Endothelial cell of umbilical vein (primary cell): ENCODE measurements around the gene AGRN. TPM values are rescaled to one million over a fixed set of nuclear protein-coding genes. Genes with fewer than 3 reads are reported as not detected.

ENCODE experiments used
- BruUV-seq: library from RNA; stranded (reverse); fragments of 400-500 nt; replicated peaks from 2 replicates; lab custom pipeline; 2021; lab: Mats Ljungman, UMichigan
- CTCF ChIA-PET: fragments of 300-600, 350-600 bp; sonication (Branson Sonifier 250); formaldehyde crosslinking; loops from one replicate; lab custom pipeline; 2021; ENCODE audit warnings: antibody characterized with exemption, inconsistent platforms; lab: Charles Lee
- POLR2A ChIA-PET: fragments of 300-600, 350-600 bp; sonication (Branson Sonifier 250); formaldehyde crosslinking; loops from one replicate; lab custom pipeline; 2021; ENCODE audit warnings: antibody characterized with exemption, inconsistent platforms; lab: Charles Lee
- DNase-seq: peaks from one replicate; pipeline ENCODE4 v3.0.0-alpha.2; 2011; ENCODE audit warnings: low read depth, low spot score
- FAIRE-seq: peaks from 2 replicates; lab custom pipeline; 2011; peaks lifted over from hg19 to GRCh38; lab: Jason Lieb, UNC
- H2AFZ ChIP-seq: 2 replicates; pipeline ENCODE4 v1.6.0; 2012; ENCODE audit warnings: low read depth, low read length, control low read depth, inconsistent platforms
- H3K27ac ChIP-seq: 2 replicates; pipeline ENCODE4 v1.5.1; 2011; ENCODE audit warnings: low read depth, mild to moderate bottlenecking, control low read depth, low read length, moderate library complexity; ENCODE audit not compliant: insufficient read depth
- H3K27me3 ChIP-seq, 2 experiments: 2 replicates each; pipeline versions ENCODE4 v1.6.0 to v1.6.1; 2011; ENCODE audit warnings: low read length in 2 of 2, mixed read lengths in 1 of 2; ENCODE audit not compliant: control insufficient read depth in 2 of 2, insufficient read depth in 2 of 2
- H3K36me3 ChIP-seq, 2 experiments: 2 replicates in 1 of 2; 3 replicates in 1 of 2; pipeline ENCODE4 v1.5.1; 2011; ENCODE audit warnings: low read length in 2 of 2, mild to moderate bottlenecking in 1 of 2, moderate library complexity in 1 of 2; ENCODE audit not compliant: control insufficient read depth in 2 of 2, insufficient read depth in 2 of 2; ENCODE audit errors: extremely low read depth in 1 of 2
- H3K4me1 ChIP-seq: 3 replicates; pipeline ENCODE4 v1.5.1; 2011; ENCODE audit warnings: mild to moderate bottlenecking, low read length; ENCODE audit not compliant: control insufficient read depth, insufficient read depth; ENCODE audit errors: extremely low read depth
- H3K4me2 ChIP-seq: 2 replicates; pipeline ENCODE4 v1.6.1; 2011; ENCODE audit warnings: low read length, control low read depth, mixed read lengths; ENCODE audit not compliant: insufficient read depth
- H3K4me3 ChIP-seq, 3 experiments: fragments of 200-600 bp in 1 of 3; sonication (generic), shearing (Covaris generic) in 1 of 3; replicated peaks in 1 of 3; 2 replicates each; pipeline ENCODE4 v1.5.1; 2011 to 2016; ENCODE audit warnings: control low read depth in 3 of 3, low read length in 3 of 3, mild to moderate bottlenecking in 2 of 3, inconsistent platforms in 1 of 3, low read depth in 1 of 3, moderate library complexity in 1 of 3; ENCODE audit not compliant: insufficient read depth in 1 of 3
- H3K79me2 ChIP-seq: 2 replicates; pipeline ENCODE4 v1.6.0; 2012; ENCODE audit warnings: low read length, inconsistent platforms; ENCODE audit not compliant: control insufficient read depth, insufficient read depth
- H3K9ac ChIP-seq: replicated peaks from 2 replicates; pipeline ENCODE3; 2011; ENCODE audit warnings: low read length, control low read depth; ENCODE audit not compliant: insufficient read depth; ENCODE audit errors: extremely low read depth
- H3K9me1 ChIP-seq: replicated peaks from 3 replicates; pipeline ENCODE4 v1.6.0; 2011; ENCODE audit warnings: mild to moderate bottlenecking, low read length; ENCODE audit not compliant: control insufficient read depth, insufficient read depth; ENCODE audit errors: extremely low read depth
- H3K9me3 ChIP-seq: replicated peaks from 2 replicates; pipeline ENCODE4 v1.5.1; 2012; ENCODE audit warnings: low read length, inconsistent platforms; ENCODE audit not compliant: control insufficient read depth, insufficient read depth
- H4K20me1 ChIP-seq: replicated peaks from 2 replicates; pipeline ENCODE3; 2011; ENCODE audit warnings: mild to moderate bottlenecking, low read length; ENCODE audit not compliant: control insufficient read depth, insufficient read depth; ENCODE audit errors: extremely low read depth
- CTCF ChIP-seq, 2 donors: IDR thresholded peaks; 1 replicate in 1 of 2; 2 replicates in 1 of 2; pipeline ENCODE4 v1.5.1; 2011; ENCODE audit warnings: low read length in 2 of 2, mild to moderate bottlenecking in 2 of 2, moderate library complexity in 2 of 2, control low read depth in 1 of 2, inconsistent platforms in 1 of 2, low read depth in 1 of 2; ENCODE audit not compliant: insufficient read depth in 1 of 2; ENCODE audit errors: extremely low read depth in 1 of 2
- FOS ChIP-seq: IDR thresholded peaks from 2 replicates; pipeline ENCODE4 v1.6.1; 2011; ENCODE audit warnings: mild to moderate bottlenecking, low read length, moderate library complexity, borderline replicate concordance; ENCODE audit not compliant: insufficient read depth
- MAX ChIP-seq: IDR thresholded peaks from 2 replicates; pipeline ENCODE4 v1.6.1; 2011; ENCODE audit not compliant: insufficient read depth, insufficient read length
- POLR2AphosphoS5 ChIP-seq: IDR thresholded peaks from 2 replicates; pipeline ENCODE4 v1.6.1; 2012; ENCODE audit warnings: low read depth, mild to moderate bottlenecking, control low read depth, low read length, moderate library complexity; ENCODE audit not compliant: insufficient read depth
- dilution Hi-C: fragments of 300-500 bp; cut with MboI; formaldehyde crosslinking; loops from one replicate; pipeline ENCODE4 v1.15.0; 2019; ENCODE audit warnings: low sequenced_read_pairs; ENCODE audit not compliant: extremely low pct_ligation_motif_present
- intact Hi-C: fragments of 100-400 bp; cut with micrococcal nuclease; formaldehyde crosslinking; loops from one replicate; pipeline ENCODE4 v1.10.0; 2022
- polyA plus RNA-seq, 4 experiments: library from polyadenylated mRNA; depleted of rRNA in 3 of 4; stranded (reverse) in 3 of 4; unstranded in 1 of 4; fragments of >200 nt; gene quantifications; 2 replicates each; pipeline versions ENCODE4 v1.2.1 to v1.2.3, GENCODE V29; 2011 to 2012; ENCODE audit warnings: missing spikeins in 1 of 4
- total RNA-seq: library from RNA; stranded (reverse); gene quantifications from 2 replicates; pipeline ENCODE4 v1.2.3, GENCODE V29; 2021

AGRN gene
- total and polyA plus RNA-seq, 2 donors (not counting 3 experiments of a cell fraction or from before 2014, with no cell fraction given), result 66.6 to 67.8 TPM

- Histone ChIP-seq H2AFZ (peak overlapping the region; percentile 67), H3K79me2 (no peaks in the 10 kb centered on the region), H3K27me3 (no peaks in the 10 kb centered on the region), H3K4me1 (peaks cover 7% of the 10 kb centered on the region), H3K27ac (no peak overlapping the region), H4K20me1 (no peaks in the 10 kb centered on the region), H3K4me2 (peak overlapping the region; percentile 53), H3K9me3 (no peaks in the 10 kb centered on the region), H3K9me1 (no peaks in the 10 kb centered on the region), H3K36me3 (peaks cover 0 to 12% of the 10 kb centered on the region in 2 experiments), H3K4me3 (peak overlapping the region in 1 of 3 experiments; percentile 8), H3K9ac (peak overlapping the region; percentile 6)
- CTCF ChIA-PET, result interaction anchor here (0.7 to 2.1 kb wide), 14 partner anchors 8 to 251 kb away, joined by 3 to 12 read pairs (median 4); partner anchors contain the start of gene AGRN
- DNase-seq (peak; percentile 84), FAIRE-seq (peak; percentile 67)
- BruUV-seq, result no TSS peak
- no peak for TF ChIP-seq MAX
- peak in 1 of 2 donors; percentile 27 for TF ChIP-seq CTCF (IDR thresholded peaks at IDR 0.05; ENCODE audit: extremely low read depth in 1 of 2, insufficient read depth in 1 of 2, low read depth in 1 of 2, low read length in 2 of 2)
- no peak for TF ChIP-seq POLR2AphosphoS5
- TF ChIP-seq FOS, result no peak
- dilution Hi-C loops (no loop called here), intact Hi-C loops (loop anchor here (2.0 kb wide), 2 partner anchors 19 to 77 kb away; partner anchors contain the start of genes AGRN and C1orf159)
- POLR2A ChIA-PET, result no interaction called here
These were observed 20.4 kb downstream of the AGRN start for GRCh38 chr1:1040004-1040991.
